Measurements from ENCODE around the gene AURKAIP1.

Gene AURKAIP1

GRCh38 chr1:1347663-1348419, 27.2 kb downstream of the AURKAIP1 start:
- DNase-seq (ENCODE audit: low read depth): no peak

- no peak for DNase-seq (ENCODE audit: low read depth)
Observed at GRCh38 chr1:1347026-1347595, 27.9 kb downstream of the AURKAIP1 start.

- DNase-seq (ENCODE audit: low read depth): no peak
Observed at GRCh38 chr1:1346501-1346890, 28.5 kb downstream of the AURKAIP1 start.

GRCh38 chr1:1345860-1346500, 29.0 kb downstream of the AURKAIP1 start:
- DNase-seq (ENCODE audit: low read depth): no peak

GRCh38 chr1:1345384-1345783, 29.6 kb downstream of the AURKAIP1 start:
- no peak for DNase-seq (ENCODE audit: low read depth)

GRCh38 chr1:1344655-1345361, 30.2 kb downstream of the AURKAIP1 start:
- DNase-seq (ENCODE audit: low read depth): no peak

- DNase-seq (ENCODE audit: low read depth): no peak
Observed at GRCh38 chr1:1343811-1344421, 31.1 kb downstream of the AURKAIP1 start.

- DNase-seq (ENCODE audit: low read depth): no peak
Observed at GRCh38 chr1:1342584-1343115, 32.4 kb downstream of the AURKAIP1 start.

- DNase-seq (ENCODE audit: low read depth): no peak
Observed at GRCh38 chr1:1342061-1342562, 32.9 kb downstream of the AURKAIP1 start.

GRCh38 chr1:1341549-1342021, 33.4 kb downstream of the AURKAIP1 start:
- DNase-seq (ENCODE audit: low read depth): no peak

GRCh38 chr1:1340791-1341548, 34.0 kb downstream of the AURKAIP1 start:
- DNase-seq (ENCODE audit: low read depth): no peak

- DNase-seq (ENCODE audit: low read depth): no peak
Observed at GRCh38 chr1:1340185-1340584, 34.8 kb downstream of the AURKAIP1 start.

GRCh38 chr1:1338278-1338677, 36.7 kb downstream of the AURKAIP1 start:
- DNase-seq (ENCODE audit: low read depth): no peak

GRCh38 chr1:1337793-1338147, 37.2 kb downstream of the AURKAIP1 start:
- no peak for DNase-seq (ENCODE audit: low read depth)

GRCh38 chr1:1336931-1337792, 37.8 kb downstream of the AURKAIP1 start:
- DNase-seq (ENCODE audit: low read depth): no peak

- no peak for DNase-seq (ENCODE audit: low read depth)
Observed at GRCh38 chr1:1336446-1336845, 38.6 kb downstream of the AURKAIP1 start.

GRCh38 chr1:1335792-1336248, 39.2 kb downstream of the AURKAIP1 start:
- no peak for DNase-seq (ENCODE audit: low read depth)

GRCh38 chr1:1335283-1335682, 39.7 kb downstream of the AURKAIP1 start:
- no peak for DNase-seq (ENCODE audit: low read depth)

GRCh38 chr1:1334835-1335234, 40.2 kb downstream of the AURKAIP1 start:
- no peak for DNase-seq (ENCODE audit: low read depth)
